Glomerular endothelial cell (primary cell): ENCODE measurements around the gene SLC39A5. TPM values are rescaled to one million over a fixed set of nuclear protein-coding genes. Genes with fewer than 3 reads are reported as not detected.
"Not testable (repeated sequence)": the region's sequence is repeated elsewhere in the genome, so short reads cannot be mapped to it uniquely, and the experiment has no call there.

Experiments
- DNase-seq: peaks from one replicate; pipeline ENCODE4 v3.0.0-alpha.2; 2011; ENCODE audit warnings: low read depth, low spot score; ENCODE audit errors: extremely low read depth
- total RNA-seq: library from RNA; depleted of rRNA; stranded (reverse); fragments of >200 nt; gene quantifications from 2 replicates; pipeline ENCODE4 v1.2.3, GENCODE V29; 2015

SLC39A5 gene
- total RNA-seq, 1 donor from 2014 or later = not detected

DNA sequence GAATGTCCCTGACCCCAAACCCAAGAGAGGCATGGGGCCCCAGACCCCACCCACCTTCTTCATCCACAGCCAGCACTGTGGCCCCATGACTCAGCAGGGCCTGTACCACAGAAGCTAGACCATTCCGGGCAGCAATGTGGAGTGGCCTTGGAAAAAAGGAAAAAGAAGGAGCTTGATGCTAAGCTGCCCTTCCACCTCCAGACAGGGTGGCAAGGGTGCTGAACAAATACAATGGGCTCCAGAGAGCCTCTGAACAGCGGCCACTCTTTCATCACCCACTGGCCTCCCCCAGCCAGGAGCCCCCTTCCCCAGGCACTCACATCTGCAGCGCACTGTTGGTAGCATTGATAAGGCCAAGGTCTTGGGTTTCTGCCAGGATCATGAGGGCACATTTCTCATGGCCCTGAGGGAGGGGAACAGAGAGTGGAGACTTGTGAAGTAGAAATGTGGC is 13.9 kb downstream of the SLC39A5 start:
- no peak for DNase-seq

DNA sequence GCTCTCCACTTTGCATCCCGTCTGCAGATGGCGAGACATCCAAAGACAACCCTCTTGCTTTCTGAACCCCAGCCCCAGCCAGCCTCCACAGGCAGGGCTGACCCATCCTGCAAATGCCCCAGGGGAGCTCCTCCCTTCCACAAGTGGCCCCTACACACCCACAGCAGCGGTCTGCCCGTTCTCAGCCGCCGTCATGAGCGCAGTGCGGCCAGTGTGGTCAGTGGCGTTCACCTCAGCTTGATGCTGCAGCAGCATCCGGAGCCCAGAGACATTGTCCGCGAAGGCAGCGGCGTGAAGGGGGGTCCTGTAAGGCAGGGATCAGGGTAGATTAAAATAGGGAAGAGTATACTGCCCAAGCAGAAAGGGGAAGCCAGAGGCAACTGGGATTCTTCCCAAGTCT is 14.6 kb downstream of the SLC39A5 start:
- no peak for DNase-seq

DNA sequence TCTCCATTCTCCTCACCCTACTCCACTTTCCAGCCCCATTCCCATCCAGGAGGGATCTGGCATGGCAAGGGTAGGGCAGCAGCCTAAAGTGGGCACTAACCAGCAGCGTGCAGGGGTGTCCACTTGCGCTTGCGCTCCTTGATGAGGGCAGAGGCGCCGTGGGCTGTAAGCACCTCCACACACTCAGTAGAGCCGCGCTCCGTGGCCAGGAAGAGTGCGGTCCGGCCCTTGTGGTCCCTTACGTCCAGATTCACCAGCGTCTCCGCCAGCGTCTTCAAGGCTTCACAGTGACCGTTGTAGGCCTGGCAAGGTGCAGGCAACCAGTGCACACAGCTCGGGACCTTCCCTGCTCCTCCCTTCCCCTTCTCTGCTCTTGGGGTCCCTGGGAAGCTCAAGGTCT is 18.1 kb downstream of the SLC39A5 start:
- DNase-seq = no peak

DNA sequence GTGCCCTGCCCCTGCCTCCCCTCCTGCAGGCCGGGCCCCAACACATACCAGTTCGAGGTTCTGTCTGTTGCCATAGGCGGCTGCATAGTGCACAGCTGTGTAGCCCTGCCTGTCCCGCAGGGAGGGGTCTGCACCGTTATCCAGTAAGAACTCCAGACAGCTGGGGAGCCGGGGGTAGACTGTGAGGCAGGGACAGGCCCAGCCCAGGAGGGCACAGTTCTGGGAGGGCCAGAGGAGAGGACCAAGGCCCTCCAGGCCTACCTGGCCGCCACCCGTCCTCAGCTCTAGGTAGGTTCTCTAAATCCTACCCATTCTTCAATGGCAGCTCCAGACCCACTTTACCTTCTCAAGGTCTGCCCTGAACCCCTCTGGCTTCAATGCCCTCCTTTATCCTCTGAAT is 18.9 kb downstream of the SLC39A5 start:
- no peak for DNase-seq

DNA sequence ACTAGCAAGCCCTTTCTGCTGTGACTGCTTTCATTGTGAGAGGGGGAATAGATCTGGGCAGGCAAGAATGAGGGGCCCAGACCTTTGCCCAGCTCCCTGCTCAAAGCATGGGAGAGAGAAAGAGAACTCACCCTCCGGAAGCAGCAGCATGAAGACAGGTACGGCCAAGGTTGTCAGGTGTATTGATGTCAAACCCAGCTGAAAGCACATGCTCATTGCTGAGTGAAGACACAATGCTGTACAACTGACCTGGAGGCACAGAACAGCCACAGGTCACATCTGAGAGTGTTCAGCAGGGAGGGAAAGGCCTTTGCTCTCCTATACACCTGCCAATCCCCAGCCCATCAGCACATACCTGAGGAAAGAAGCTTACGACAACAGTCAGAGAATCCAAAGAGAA is 22.8 kb downstream of the SLC39A5 start:
- DNase-seq = no peak

DNA sequence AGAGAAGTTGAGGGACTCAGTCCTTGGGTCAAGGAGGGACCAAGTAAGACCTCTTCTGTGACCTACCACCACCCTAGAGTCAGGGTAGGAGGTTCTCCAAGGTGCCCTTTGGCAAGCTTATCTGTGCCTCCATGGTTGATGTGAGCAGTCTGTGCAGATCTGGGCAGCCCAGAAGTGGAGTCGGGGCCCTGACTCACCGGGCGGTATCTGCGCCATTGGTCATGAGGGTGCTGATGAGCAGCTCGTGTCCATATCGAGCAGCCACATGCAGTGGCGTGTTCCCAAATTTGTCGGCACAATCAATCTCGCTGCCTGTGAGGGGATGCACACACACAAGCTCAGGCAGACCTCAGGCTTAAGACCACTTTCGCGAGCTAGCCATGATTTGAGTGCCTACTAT is 23.2 kb downstream of the SLC39A5 start:
- DNase-seq = no peak

DNA sequence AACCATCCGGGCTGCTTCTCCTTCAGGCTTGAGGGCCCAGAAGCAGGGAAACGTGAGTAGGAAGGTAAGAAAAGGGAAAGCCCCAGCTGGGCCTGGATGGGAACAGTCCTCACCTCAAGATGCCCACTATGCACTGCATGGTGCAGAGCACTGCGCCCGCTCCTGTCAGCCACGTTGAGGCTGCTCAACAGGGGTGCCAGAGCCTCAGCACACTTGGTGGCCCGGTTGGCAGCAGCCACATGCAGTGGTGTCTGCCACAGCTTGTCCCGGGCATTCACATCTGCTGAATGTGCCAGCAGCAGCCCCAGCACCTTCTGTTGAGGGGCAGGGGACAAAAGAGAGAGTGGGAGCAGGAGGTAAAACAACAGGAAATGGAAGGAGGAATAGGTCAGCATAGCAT is 25.8 kb downstream of the SLC39A5 start:
- DNase-seq = no peak

DNA sequence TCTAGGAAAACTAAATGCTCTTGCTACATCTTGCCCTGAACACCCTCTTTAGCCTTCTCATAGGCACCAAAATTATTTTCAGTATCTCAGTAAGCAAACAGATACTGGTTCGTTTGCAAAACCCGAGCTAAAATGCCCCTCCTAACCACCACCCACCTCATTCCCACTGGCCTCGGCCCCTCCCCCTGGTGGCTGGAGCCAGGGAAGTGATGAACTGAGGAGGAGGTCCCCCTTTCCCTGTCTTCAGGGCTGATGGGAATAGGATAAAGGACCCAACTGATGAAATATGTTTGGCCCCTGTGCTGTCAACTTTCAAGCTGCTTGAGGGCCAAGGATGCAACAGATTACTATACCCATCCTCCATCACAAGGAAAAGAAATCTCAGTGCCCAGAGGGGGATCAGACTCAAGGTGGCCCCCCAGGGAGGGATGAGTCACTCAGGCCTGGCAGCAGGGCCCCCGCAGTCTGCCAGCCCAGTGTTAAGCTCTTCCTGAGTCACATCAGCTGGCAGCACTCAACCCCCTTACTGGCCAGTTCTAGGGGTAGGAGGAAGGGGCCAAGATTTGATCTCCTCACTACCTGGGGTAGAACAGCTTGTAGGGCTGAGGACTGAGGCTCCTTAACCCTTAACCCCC is 26.6 kb downstream of the SLC39A5 start:
- DNase-seq = no peak

DNA sequence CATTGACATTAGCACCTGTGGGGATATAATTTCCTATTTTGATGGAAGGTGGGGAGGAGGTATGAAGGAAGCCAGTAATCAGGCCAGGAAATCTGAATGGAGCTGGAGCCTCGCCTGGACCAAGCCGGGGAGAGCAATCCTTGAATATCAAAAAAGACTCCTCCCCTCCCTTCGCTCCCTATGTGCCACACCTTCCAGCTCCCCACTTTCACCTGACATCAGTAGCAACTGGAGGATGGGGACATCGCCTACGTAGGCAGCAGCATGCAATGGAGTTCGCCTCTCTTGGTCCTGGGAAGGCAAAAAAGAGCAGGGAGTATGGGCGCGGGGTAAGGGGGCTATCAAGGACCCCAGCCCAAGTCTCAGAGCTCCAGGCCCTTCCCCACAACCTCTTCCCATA is 27.2 kb downstream of the SLC39A5 start:
- DNase-seq = no peak

DNA sequence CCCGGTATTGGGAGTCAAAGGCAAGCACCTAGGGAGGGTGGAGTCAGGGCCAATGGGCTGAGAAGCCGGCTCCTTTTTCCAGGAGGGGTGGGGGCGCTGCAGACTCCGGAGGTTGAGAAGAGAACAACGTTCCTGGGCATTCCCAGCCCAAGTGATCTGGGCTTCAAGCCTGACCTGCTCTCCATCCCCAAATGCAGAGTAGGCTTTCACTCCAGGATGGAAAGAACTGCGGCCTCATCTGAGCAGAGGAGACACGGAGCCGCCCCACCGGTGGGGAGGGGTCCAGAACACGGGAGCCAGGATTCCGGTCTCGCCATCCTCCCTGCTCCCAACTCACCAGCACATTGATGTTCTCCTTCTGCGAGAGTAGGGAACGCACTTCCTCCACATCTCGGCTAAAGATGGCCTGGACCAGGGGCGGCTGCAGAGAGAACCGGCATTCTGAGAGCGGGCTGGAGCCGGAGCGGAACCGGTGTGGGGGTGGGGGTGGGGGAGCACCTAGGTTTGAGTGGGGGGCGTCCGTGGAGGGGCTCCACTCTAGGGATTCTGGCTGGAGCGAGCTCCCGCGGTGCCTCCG is 27.7 kb downstream of the SLC39A5 start:
- no peak for DNase-seq

DNA sequence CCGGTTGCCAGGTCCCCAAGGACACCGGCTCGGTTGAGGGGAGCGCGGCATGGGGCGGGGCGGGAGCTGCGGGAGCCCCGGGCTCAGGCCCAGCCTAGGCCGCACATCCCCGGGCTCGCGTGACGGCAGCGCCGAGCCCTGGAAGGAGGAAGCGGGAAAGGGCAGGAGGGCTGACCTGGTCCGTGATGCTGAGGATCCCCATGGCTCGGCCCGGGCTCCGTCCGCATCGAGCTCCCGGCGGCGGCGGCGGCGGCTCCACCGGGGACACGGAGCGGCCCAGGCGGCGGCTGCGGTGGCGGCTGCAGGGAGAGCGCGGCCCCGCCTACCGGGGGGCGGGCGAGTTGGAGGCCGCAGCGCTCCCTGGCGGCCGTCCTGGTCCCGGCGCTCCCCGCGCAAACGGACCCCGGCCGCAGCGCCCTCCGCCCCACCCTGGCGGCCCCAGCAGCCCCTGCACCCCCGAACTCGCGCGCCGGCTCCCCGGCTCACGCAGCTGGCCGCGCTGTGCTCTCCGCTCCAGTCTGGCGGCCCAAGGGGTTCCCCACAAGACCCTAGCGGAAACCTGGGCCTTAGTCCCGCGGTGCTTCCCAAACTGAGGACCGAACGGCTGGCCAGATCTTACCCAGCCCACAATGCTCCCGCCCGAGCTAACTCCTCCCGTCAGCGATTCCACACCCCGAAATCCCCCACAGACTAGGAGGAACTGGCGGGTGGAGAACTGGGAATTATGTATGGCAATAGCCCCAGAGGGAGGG is 28.4 kb downstream of the SLC39A5 start, which contains the start of gene ANKRD52:
Gene ANKRD52 (minus strand): TSS at position 317 of the 752 bp plus-strand sequence. CDS start 115 bp downstream, at position 202.
- DNase-seq = no peak

DNA sequence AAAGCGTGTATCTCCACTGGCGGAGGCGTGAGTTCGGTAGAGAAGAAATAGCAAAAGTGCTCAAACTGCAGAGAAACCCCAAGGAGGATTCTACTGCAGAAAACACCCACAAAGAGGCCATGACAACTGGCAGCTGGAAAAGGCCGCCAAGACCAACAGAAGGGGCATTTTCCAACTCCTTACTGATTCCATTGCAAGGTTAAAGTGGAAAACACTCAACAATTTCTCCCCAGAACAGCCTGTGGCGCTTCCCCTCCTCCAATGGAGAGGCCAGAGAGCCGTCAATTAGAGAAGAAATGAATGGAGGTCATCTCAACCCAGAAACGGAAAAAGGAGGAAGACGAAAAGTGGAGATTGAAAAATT is 29.0 kb downstream of the SLC39A5 start:
- DNase-seq = no peak

DNA sequence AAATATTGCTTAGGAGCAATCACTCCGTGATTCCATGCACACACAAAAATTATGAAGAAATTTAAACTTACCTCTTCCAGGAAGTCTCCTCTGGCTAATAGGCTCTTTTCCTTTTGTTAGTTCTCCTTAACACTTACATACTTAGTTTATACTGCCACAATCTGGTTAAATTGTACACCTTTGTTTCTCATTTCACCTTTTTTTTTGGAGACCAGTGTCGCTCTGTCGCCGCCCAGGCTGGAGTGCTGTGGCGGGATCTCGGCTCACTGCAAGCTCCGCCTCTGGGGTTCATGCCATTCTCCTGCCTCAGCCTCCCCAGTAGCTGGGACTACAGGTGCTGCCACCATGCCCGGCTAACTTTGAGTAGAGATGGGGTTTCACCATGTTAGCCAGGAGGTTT is 30.5 kb downstream of the SLC39A5 start:
- DNase-seq = no peak

DNA sequence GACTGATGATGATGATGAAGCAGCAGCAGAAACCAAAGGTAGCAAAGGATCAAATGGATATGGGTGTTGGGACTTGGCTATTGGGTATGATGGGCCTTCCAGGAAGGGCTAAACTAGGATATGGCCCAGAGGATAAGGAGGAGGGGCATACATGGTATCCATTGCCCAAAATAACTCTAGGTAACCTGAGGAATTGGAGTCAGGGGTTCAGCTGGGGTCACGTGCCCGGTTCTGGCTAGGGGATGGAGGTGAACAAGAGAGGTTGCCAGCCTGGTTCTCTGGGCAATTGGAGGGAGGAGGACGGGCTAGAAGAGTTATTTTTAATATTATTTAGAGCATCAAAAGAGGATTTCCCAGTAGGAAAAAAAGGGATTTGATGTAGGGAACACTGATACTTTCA is 31.1 kb downstream of the SLC39A5 start:
- DNase-seq = no peak

DNA sequence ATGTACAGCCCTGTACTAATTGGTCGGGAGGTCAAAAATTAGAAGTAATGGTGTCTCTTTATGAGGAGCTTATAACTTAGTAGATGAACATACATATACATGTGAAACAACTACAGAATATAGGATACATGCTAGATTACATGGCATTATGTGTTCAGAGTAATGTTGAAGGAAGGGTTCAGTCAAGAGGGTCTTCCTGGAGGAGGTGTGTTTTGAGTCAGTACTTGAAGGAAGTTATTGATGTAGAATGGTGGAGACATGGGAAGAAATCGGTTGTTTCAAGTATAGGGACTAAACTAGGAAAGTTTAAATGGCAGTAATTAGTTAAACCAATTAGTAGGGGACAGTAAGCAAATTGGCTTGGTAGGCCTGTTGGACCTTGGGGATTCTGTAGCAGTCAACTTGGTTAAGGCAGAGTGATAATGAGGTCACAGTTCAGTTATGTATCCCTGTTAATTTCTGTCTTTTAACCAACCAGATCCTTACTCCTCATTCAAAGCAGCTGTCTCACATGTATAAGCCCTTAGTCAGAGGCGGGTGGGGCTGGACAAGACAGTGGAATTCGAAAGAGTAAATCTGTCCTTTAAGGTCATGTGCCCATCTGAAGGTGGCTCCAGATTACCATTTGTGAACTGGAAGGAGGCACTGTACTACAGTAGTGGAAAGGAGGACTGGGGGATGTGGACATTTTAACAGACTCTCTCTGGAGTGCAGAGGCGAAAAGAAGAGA is 31.8 kb downstream of the SLC39A5 start:
- DNase-seq = no peak

DNA sequence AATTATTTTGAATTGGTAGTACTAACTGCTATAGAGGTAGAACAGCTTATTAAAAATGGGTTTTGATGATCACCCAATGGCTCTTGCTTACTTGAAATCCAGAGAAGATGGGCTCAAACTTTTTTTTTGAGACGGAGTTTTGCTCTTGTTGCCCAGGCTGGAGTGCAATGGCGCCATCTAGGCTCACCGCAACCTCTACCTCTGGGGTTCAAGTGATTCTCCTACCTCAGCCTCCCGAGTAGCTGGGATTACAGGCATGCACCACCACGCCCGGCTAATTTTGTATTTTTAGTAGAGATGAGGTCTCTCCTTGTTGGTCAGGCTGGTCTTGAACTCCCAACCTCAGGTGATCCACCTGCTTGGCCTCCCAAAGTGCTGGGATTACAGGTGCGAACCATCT is 33.1 kb downstream of the SLC39A5 start:
- not testable (repeated sequence) for DNase-seq

DNA sequence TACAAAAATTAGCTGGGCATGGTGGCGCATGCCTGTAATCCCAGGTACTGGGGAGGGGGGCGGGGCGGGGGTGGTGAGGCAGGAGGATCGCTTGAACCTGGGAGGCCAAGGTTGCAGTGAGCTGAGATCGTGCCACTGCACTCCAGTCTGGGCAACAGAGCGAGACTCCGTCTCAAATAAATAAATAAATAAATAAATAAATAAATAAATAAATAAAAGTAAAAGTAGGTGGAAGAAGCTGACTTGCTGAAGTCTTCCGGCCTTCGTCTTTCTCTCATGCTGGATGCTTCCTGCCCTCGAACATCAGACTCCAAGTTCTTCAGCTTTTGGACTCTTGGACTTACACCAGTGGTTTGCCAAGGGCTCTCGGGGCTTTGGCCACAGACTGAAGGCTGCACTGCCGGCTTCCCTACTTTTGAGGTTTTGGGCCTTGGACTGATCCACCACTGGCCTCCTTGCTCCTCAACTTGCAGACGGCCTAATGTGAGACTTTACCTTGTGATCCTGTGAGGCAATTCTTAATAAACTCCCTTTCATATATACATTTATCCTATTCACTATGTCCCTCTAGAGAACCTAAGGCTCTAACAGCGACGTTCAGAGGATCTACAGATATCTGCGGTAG is 36.3 kb downstream of the SLC39A5 start:
- not testable (repeated sequence) for DNase-seq

DNA sequence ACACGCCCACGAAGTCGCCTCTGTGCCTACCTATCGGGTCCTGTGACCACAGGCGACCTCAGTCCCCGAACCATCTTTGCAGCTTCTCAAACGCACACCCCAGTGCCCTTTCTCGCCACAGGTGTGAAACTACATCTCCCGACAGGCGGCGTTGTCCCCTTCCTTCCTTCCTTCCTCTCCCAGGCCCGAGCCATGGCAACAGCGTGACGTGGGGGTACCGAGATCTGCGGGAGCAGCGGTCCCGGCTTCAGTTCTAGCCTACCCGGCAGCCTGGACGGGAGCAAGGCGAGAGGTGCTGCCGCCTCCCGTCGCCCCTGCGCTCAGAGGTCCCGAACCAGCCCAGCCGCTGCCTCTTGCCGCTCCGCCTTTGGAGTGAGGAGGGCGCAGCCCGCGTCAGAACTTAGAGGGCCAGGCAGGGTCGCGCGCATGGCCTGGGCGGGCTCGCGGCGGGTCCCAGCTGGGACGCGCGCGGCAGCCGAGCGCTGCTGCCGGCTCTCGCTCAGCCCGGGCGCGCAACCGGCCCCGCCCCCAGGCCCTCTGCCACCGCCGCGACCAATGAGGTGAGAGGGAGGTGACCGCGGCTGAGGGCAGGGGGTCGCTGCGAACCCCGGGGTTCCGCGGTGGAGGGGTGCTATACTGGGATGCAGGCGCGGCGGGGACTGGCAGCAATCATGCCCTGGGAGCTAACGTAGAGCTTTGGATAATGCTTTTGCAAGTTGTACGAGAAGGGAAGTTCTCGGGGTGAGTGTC is 37.0 kb downstream of the SLC39A5 start, which contains the start of gene COQ10A:
Gene COQ10A (plus strand): TSS at position 250 of the 750 bp plus-strand sequence. CDS start 177 bp downstream, at position 427.
- DNase-seq = peak; percentile 41

DNA sequence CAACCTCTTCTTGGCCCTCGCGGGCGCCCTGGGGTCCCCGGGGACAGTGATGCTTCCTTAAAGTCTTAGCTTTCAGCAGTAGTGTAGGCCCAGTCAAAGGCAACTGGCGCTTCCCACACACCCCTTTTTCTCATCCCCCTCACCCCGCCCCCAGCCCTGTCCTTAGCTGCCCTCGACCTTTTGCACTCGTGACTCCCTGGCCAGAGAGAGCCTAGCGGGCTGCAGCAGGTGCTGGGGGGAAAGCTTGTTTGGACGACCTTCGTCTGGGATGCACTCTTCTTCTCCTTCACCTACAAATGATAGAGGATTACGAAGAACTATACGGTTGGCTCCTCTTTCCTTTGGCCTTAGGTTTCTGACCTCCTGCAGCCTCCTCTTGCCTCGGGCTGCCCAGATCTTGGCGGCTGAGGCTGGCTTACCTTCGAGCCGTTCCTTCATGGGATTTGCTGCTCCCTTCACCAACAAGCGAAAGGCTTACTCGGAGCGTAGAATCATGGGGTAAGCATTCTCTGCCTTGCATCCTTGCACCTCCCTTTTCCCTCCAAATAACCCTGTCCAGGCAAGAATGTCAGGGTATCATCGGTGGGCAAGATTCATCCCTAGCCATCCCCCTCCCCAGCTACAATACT is 37.7 kb downstream of the SLC39A5 start:
- DNase-seq = no peak

DNA sequence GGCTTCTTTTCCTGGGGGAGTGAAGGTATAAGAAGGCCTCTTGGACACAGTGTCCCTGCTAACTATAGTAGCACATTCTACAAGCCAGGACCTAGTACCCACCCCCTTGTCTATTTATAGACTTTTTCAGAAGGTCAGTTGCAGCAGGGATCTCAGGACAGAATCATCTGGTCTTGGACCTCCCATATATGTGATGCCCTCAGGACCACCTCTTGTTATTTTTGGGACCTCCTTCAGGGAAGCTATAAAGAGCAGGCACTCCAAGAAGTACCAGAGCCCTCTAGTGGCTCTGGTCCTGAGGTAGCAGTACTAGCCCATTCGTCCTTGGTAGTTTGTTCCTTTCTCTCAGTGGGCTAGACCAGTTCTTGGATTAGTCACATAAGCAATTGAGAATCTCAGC is 41.2 kb downstream of the SLC39A5 start:
- DNase-seq = no peak
